ENCODE measurements around the gene EXOC6.

EXOC6 gene

GRCh38 chr10:93039721-93040120 lies 191.4 kb downstream of the EXOC6 start:
- H3K4me3 ChIP-seq (ENCODE audit: low read depth, low read length): no peak overlapping the region
- in situ Hi-C loops (cut with HindIII; ENCODE audit: low sequenced_read_pairs): no loop called here
- peak; percentile 13 for DNase-seq (ENCODE audit: low read depth)
- TF ChIP-seq CTCF (IDR thresholded peaks at IDR 0.05; ENCODE audit: low read depth, low read length, missing control alignments): peak; percentile 72

- no peak for DNase-seq (ENCODE audit: low read depth)
- no peak for TF ChIP-seq CTCF (IDR thresholded peaks at IDR 0.05; ENCODE audit: low read depth, low read length, missing control alignments)
- H3K4me3 ChIP-seq (ENCODE audit: low read depth, low read length): no peak overlapping the region
- in situ Hi-C loops (cut with HindIII; ENCODE audit: low sequenced_read_pairs): no loop called here
Measured at GRCh38 chr10:93054486-93054885, 206.2 kb downstream of the EXOC6 start.

- no peak for DNase-seq (ENCODE audit: low read depth)
- in situ Hi-C loops (cut with HindIII; ENCODE audit: low sequenced_read_pairs): no loop called here
- TF ChIP-seq CTCF (IDR thresholded peaks at IDR 0.05; ENCODE audit: low read depth, low read length, missing control alignments): no peak
- no peak overlapping the region for H3K4me3 ChIP-seq (ENCODE audit: low read depth, low read length)
Measured at GRCh38 chr10:93058139-93058538, 209.8 kb downstream of the EXOC6 start.

GRCh38 chr10:93059975-93060886 lies 211.9 kb downstream of the EXOC6 start, which contains the start of gene CYP26C1:
Gene CYP26C1, plus strand, starts transcription at chr10:93060798. Its CDS starts 466 bp downstream, at chr10:93061264.
- peak within 1 kb of the TSS; percentile 7 for H3K4me3 ChIP-seq (ENCODE audit: low read depth, low read length)
- in situ Hi-C loops (cut with HindIII; ENCODE audit: low sequenced_read_pairs): no loop called here
- no peak for TF ChIP-seq CTCF (IDR thresholded peaks at IDR 0.05; ENCODE audit: low read depth, low read length, missing control alignments)
- DNase-seq (ENCODE audit: low read depth): no peak

GRCh38 chr10:93060887-93061593 lies 212.7 kb downstream of the EXOC6 start:
- no peak overlapping the region for H3K4me3 ChIP-seq (ENCODE audit: low read depth, low read length)
- DNase-seq (ENCODE audit: low read depth): no peak
- no peak for TF ChIP-seq CTCF (IDR thresholded peaks at IDR 0.05; ENCODE audit: low read depth, low read length, missing control alignments)
- in situ Hi-C loops (cut with HindIII; ENCODE audit: low sequenced_read_pairs): no loop called here

GRCh38 chr10:93061594-93062513 lies 213.5 kb downstream of the EXOC6 start:
- no peak for TF ChIP-seq CTCF (IDR thresholded peaks at IDR 0.05; ENCODE audit: low read depth, low read length, missing control alignments)
- peak overlapping the region; percentile 26 for H3K4me3 ChIP-seq (ENCODE audit: low read depth, low read length)
- in situ Hi-C loops (cut with HindIII; ENCODE audit: low sequenced_read_pairs): no loop called here
- DNase-seq (ENCODE audit: low read depth): no peak
